SK-N-MC (cell line): ENCODE data around the gene LEFTY1.

Source experiments
- DNase-seq: peaks from one replicate; pipeline ENCODE4 v3.0.0-alpha.2; 2011; ENCODE audit warnings: low read depth, low spot score
- H3K27ac ChIP-seq: fragments of 200-600 bp; sonication (generic); 2 replicates; pipeline ENCODE4 v1.5.1; 2016; ENCODE audit warnings: mixed run types
- H3K36me3 ChIP-seq: fragments of 200-600 bp; sonication (generic); 2 replicates; pipeline ENCODE4 v1.6.1; 2017; ENCODE audit warnings: antibody characterized with exemption, low read length, mixed read lengths; ENCODE audit not compliant: insufficient read depth
- H3K4me3 ChIP-seq: fragments of 200-600 bp; sonication (generic); 2 replicates; pipeline ENCODE4 v1.5.1; 2016
- H3K9ac ChIP-seq: fragments of 200-600 bp; sonication (generic); 2 replicates; pipeline ENCODE4 v1.8.0; 2017; ENCODE audit warnings: mixed run types, mixed read lengths; ENCODE audit not compliant: insufficient read length
- H3K9me3 ChIP-seq: fragments of 200-600 bp; sonication (generic); 2 replicates; pipeline ENCODE4 v1.6.1; 2017; ENCODE audit warnings: low read depth, mild to moderate bottlenecking, antibody characterized with exemption, low read length, moderate library complexity, mixed read lengths
- EZH2 ChIP-seq: fragments of 200-600 bp; sonication (generic); IDR thresholded peaks from one replicate; pipeline ENCODE4 v1.6.1; 2017; ENCODE audit warnings: antibody characterized with exemption
- FOXP2 ChIP-seq: optimal IDR thresholded peaks from 2 replicates; pipeline ENCODE3; 2011; ENCODE audit warnings: mild to moderate bottlenecking, moderate library complexity; ENCODE audit not compliant: insufficient read depth; ENCODE audit errors: extremely low read length, control extremely low read depth
- POLR2AphosphoS5 ChIP-seq: IDR thresholded peaks from 2 replicates; pipeline ENCODE4 v1.6.1; 2012; ENCODE audit warnings: mild to moderate bottlenecking, low read depth, low read length, borderline replicate concordance

LEFTY1 gene

DNA sequence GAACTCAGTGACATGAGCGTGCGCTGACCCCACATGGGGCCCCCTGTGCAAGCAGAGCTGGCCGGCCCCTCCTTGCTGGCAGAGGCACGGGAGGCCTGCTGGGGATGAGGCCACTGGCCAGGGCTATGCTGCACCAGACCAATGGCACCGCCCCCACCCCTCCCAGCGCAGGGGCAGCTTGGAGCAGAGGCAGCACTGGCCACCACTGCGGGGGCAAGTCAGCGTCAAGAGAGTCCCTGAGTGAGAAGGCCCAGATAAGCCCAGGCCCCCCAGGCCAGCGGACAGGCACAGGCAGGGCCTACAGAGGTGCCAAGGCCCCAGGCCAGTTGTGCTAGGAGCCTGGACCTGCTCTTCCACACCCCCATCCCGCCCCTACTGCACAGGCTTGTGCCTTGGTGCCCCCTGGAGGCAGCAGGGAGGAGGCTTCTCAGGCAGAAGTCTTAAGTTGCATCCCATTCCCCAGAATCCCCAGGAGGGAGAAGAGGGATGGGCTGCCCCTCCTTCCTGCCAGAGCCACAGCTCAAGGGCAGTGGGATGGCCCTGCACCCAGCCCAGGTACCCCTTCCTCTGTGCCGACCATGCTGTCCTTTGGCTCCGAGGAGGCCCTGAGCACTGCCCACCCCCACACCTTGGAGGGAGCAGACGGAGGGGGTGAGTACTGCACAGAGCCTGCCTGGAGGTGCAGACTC is 43.2 kb downstream of the LEFTY1 start:
- Histone ChIP-seq H3K9me3 (no peaks in the 10 kb centered on the region), H3K27ac (no peak overlapping the region), H3K4me3 (no peak overlapping the region), H3K36me3 (no peaks in the 10 kb centered on the region), H3K9ac (no peak overlapping the region)
- peak; percentile 18 for DNase-seq
- TF ChIP-seq FOXP2 (no peak), EZH2 (no peak), POLR2AphosphoS5 (no peak)

DNA sequence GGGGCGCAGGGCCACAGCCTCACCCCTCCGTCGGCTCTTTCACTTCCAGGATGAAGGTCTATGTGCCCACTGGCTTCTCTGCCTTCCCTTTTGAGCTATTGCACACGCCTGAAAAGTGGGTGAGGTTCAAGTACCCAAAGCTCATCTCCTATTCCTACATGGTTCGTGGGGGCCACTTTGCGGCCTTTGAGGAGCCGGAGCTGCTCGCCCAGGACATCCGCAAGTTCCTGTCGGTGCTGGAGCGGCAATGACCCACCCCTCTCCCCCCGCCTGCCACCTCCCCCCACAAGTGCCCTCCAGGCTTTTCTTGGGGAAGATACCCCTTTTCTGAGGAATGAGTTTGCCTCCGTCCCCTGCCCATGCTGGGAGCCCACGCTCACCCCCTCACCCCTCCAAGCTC is 43.8 kb downstream of the LEFTY1 start:
- no peak for DNase-seq
- Histone ChIP-seq H3K36me3 (no peaks in the 10 kb centered on the region), H3K27ac (no peak overlapping the region), H3K4me3 (no peak overlapping the region), H3K9ac (no peak overlapping the region), H3K9me3 (no peaks in the 10 kb centered on the region)
- TF ChIP-seq EZH2 (no peak), POLR2AphosphoS5 (no peak), FOXP2 (no peak)

- no peak overlapping the region for H3K27ac ChIP-seq
- no peaks in the 10 kb centered on the region for H3K36me3 ChIP-seq
- no peak for TF ChIP-seq FOXP2
- no peak for TF ChIP-seq EZH2
- no peak for TF ChIP-seq POLR2AphosphoS5
- H3K4me3 ChIP-seq: no peak overlapping the region
- H3K9ac ChIP-seq: no peak overlapping the region
- no peaks in the 10 kb centered on the region for H3K9me3 ChIP-seq
- DNase-seq: no peak
Measured at GRCh38 chr1:225844236-225845061, 44.5 kb downstream of the LEFTY1 start.

GRCh38 chr1:225843426-225843795 is 45.5 kb downstream of the LEFTY1 start:
- DNase-seq: no peak
- no peak overlapping the region for H3K4me3 ChIP-seq
- H3K9me3 ChIP-seq: no peaks in the 10 kb centered on the region
- H3K9ac ChIP-seq: no peak overlapping the region
- TF ChIP-seq POLR2AphosphoS5 (no peak), EZH2 (no peak)
- no peaks in the 10 kb centered on the region for H3K36me3 ChIP-seq
- H3K27ac ChIP-seq: no peak overlapping the region

DNA sequence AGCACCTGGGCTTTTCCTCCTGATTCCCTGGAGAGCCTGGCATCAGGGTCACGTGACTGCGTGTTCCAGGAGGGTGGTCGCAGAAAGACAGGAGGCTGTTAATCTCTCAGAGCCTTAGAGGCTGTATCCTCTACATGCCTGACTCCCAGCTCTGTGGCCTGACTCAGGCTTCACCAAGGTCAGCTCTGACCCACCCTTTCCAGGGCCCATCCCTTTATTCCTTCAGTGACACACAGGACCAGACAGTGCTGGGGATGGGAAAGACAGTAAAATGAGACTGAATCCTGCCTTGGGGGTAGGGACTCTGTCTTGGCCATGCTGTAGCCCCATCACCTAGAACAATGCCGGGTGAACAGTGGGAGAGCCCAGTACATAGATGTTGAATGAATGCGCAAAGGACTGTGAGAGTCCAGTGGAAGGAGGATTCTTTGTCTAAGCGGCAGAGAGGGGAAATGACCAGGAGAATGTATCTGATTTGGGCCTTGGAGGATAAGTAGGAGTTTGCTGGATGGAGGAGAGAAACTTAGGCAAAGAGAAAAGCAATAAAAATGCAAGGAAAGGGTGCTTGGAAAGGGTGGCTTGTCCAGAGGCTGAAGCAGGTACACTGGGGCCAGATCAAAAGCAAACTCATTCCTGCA is 46.0 kb downstream of the LEFTY1 start:
- no peak overlapping the region for H3K4me3 ChIP-seq
- no peak for DNase-seq
- TF ChIP-seq EZH2: no peak
- no peak for TF ChIP-seq POLR2AphosphoS5
- TF ChIP-seq FOXP2: no peak
- H3K9me3 ChIP-seq: no peaks in the 10 kb centered on the region
- no peak overlapping the region for H3K27ac ChIP-seq
- H3K36me3 ChIP-seq: no peaks in the 10 kb centered on the region
- no peak overlapping the region for H3K9ac ChIP-seq

GRCh38 chr1:225842074-225842473 is 46.9 kb downstream of the LEFTY1 start:
- Histone ChIP-seq H3K9me3 (no peaks in the 10 kb centered on the region), H3K4me3 (no peak overlapping the region), H3K9ac (no peak overlapping the region), H3K27ac (no peak overlapping the region), H3K36me3 (no peaks in the 10 kb centered on the region)
- no peak for DNase-seq
- TF ChIP-seq EZH2: no peak
- no peak for TF ChIP-seq POLR2AphosphoS5
- no peak for TF ChIP-seq FOXP2

DNA sequence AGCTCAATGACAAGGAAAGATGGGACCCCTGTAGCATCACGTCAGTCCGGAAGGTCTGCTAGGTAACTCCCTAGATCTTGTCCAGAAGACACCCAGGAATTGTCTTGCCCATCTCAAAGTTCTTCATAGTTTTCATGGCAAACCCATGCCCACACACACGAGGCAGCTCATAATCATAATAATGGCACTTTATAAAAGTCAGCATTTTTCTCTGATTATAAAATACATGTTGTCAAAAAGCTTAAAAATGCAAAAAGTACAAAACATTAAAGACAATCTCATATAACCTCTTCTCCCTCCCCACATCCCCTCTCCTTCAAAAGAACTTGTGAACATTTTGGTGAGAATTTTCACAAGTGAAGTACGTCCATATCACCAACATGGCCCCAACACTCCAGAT is 48.2 kb downstream of the LEFTY1 start:
- no peak for DNase-seq
- Histone ChIP-seq H3K36me3 (no peaks in the 10 kb centered on the region), H3K27ac (no peak overlapping the region), H3K9me3 (no peaks in the 10 kb centered on the region), H3K4me3 (no peak overlapping the region), H3K9ac (no peak overlapping the region)
- TF ChIP-seq FOXP2: no peak
- no peak for TF ChIP-seq EZH2
- TF ChIP-seq POLR2AphosphoS5: no peak

DNA sequence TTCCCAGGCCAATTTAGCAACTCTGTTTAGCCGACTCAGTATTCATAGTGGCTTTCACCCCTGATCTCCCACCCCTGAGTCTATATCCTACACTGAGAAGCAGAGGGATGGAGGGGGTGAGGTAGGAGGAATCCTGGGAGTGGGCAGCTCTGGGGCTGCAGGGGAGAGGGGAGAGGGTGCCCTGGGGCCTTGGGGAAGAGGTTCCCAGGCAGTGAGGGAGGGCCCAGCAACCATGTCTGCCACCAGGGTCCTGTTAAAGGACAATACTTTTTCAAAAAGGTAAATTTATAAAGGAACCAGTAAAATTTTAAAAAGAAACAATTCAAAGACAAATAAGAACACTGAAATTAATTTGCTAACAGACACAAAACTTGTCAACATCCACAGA is 48.7 kb downstream of the LEFTY1 start:
- Histone ChIP-seq H3K9me3 (no peaks in the 10 kb centered on the region), H3K36me3 (no peaks in the 10 kb centered on the region), H3K27ac (no peak overlapping the region), H3K4me3 (no peak overlapping the region), H3K9ac (no peak overlapping the region)
- DNase-seq: no peak
- TF ChIP-seq FOXP2 (no peak), POLR2AphosphoS5 (no peak), EZH2 (no peak)
